Kidney (tissue), 22 donors: ENCODE results near the gene ANKH. TPM values are rescaled to one million over a fixed set of nuclear protein-coding genes. Genes with fewer than 3 reads are reported as not detected.
"Not testable (repeated sequence)": the region's sequence is repeated elsewhere in the genome, so short reads cannot be mapped to it uniquely, and the experiment has no call there.

ENCODE experiments used
- DNase-seq, 5 donors: peaks; one replicate each; pipeline ENCODE4 v3.0.0-alpha.2; 2013 to 2020
- FAIRE-seq: peaks from 2 replicates; lab custom pipeline; 2012; peaks lifted over from hg19 to GRCh38; lab: Jason Lieb, UNC
- H3K27ac ChIP-seq, 2 donors: one replicate each; pipeline ENCODE4 v1.7.0; 2013; ENCODE audit warnings: low read depth in 2 of 2, low read length in 2 of 2, inconsistent platforms in 1 of 2
- H3K27me3 ChIP-seq: one replicate; pipeline ENCODE4 v1.7.1; 2013; ENCODE audit warnings: low read length, inconsistent platforms; ENCODE audit not compliant: control insufficient read depth, insufficient read depth
- H3K36me3 ChIP-seq, 3 donors: one replicate each; pipeline versions ENCODE4 v1.7.0 to v1.7.1; 2013; ENCODE audit warnings: low read length in 3 of 3, control low read depth in 1 of 3, inconsistent platforms in 1 of 3; ENCODE audit not compliant: insufficient read depth in 3 of 3, control insufficient read depth in 2 of 3
- H3K4me1 ChIP-seq, 3 donors: one replicate each; pipeline versions ENCODE4 v1.7.0 to v1.7.1; 2013; ENCODE audit warnings: low read length in 3 of 3, inconsistent platforms in 1 of 3, low read depth in 1 of 3; ENCODE audit not compliant: control insufficient read depth in 2 of 3, insufficient read depth in 2 of 3
- H3K4me3 ChIP-seq, 3 donors: one replicate each; pipeline versions ENCODE4 v1.7.0 to v1.8.1; 2013; ENCODE audit warnings: low read length in 3 of 3, control low read depth in 1 of 3, inconsistent platforms in 1 of 3
- H3K9ac ChIP-seq, 3 donors: one replicate each; pipeline versions ENCODE4 v1.7.0 to v1.7.1; 2013; ENCODE audit warnings: low read length in 3 of 3, control low read depth in 1 of 3, inconsistent platforms in 1 of 3
- H3K9me3 ChIP-seq, 3 donors: one replicate each; pipeline versions ENCODE4 v1.7.0 to v1.7.1; 2013; ENCODE audit warnings: low read length in 3 of 3, control low read depth in 1 of 3, inconsistent platforms in 1 of 3; ENCODE audit not compliant: control insufficient read depth in 2 of 3, insufficient read depth in 1 of 3
- CTCF ChIP-seq: IDR thresholded peaks from 3 replicates; pipeline ENCODE4 v1.5.1; 2012; ENCODE audit warnings: mild to moderate bottlenecking, moderate library complexity, borderline replicate concordance; ENCODE audit not compliant: insufficient read depth; ENCODE audit errors: extremely low read depth
- intact Hi-C: fragments of 100-400 bp; cut with DNase I; formaldehyde crosslinking; loops from one replicate; pipeline ENCODE4 v1.11.1; 2022
- long read RNA-seq, 10 donors: library from polyadenylated mRNA in 1 of 10; unstranded in 1 of 10; transcript quantifications; one replicate each; pipeline ENCODE4 v2.0.0 and lab custom pipeline, GENCODE V29; 2021 to 2026
- polyA plus RNA-seq: library from polyadenylated mRNA; stranded (reverse); fragments of 350-450 nt; fragmentation: Illumina TruSeq; extraction: RNeasy Lipid Tissue Mini Kit (QIAGEN cat#74804); gene quantifications from one replicate; pipeline ENCODE4 v1.2.3, GENCODE V29; 2014; ENCODE audit warnings: low read depth, low replicate concordance; ENCODE audit not compliant: insufficient read depth
- total RNA-seq: library from RNA; stranded (reverse); fragmentation: NEBNext Ultra II Directional; extraction: Animal tissue kit (Norgen Biotek cat#: 25700); gene quantifications from one replicate; pipeline ENCODE4 v1.2.1, GENCODE V29; 2021
- donor health status: control.
- donor health status: control.
- donor health status: control.
- donor health status: control.
- donor health status: control.
- donor health status: DM: yes; HTN: yes; CAD: no.
- donor health status: Normal renal cell carcinoma (clear cell type).

Gene ANKH
- total RNA-seq (44.6 TPM), polyA plus RNA-seq (19.0 TPM)
- long read RNA-seq, donor 1, partial matches to known transcripts: 0 of 1 reads
- long read RNA-seq, donor 1, other reads (novel, unspliced or antisense): 0 of 1 reads
- long read RNA-seq, donor 2: 0 reads
- long read RNA-seq, donor 3: 0 reads
- long read RNA-seq, donor 4: 0 reads
- long read RNA-seq, donor 5: 0 reads
- long read RNA-seq, donor 6: 0 reads
- long read RNA-seq, donor 7, full-length matches to known transcripts: 9 of 18 reads
- long read RNA-seq, donor 7, partial matches to known transcripts: 2 of 18 reads
- long read RNA-seq, donor 7, other reads (novel, unspliced or antisense): 7 of 18 reads
- long read RNA-seq, donor 8: 0 reads
- long read RNA-seq, donor 9: 0 reads
- long read RNA-seq, donor 10, full-length matches to known transcripts: 2 of 2 reads
- long read RNA-seq, donor 10, partial matches to known transcripts: 0 of 2 reads
- long read RNA-seq, donor 10, other reads (novel, unspliced or antisense): 0 of 2 reads

- Histone ChIP-seq H3K9me3 (no peaks in the 10 kb centered on the region), H3K4me1 (peaks cover 0 to 4% (median 0%) of the 10 kb centered on the region in 3 donors), H3K27ac (peak within 1 kb of the TSS; percentile 80 to 81), H3K36me3 (no peaks in the 10 kb centered on the region), H3K9ac (peak within 1 kb of the TSS in 2 of 3 donors; percentile 60), H3K27me3 (no peaks in the 10 kb centered on the region), H3K4me3 (peak within 1 kb of the TSS; percentile 4 to 84 (median 66))
- peak; percentile 41 for TF ChIP-seq CTCF
- DNase-seq: peak; percentile 77 to 92 (median 88)
- intact Hi-C loops: no loop called here
- no peak for FAIRE-seq
Observed at GRCh38 chr5:14871214-14872069, at the start of gene ANKH. TSS of gene ANKH (minus strand) at chr5:14871778. CDS start at chr5:14871447, 331 bp downstream.

- no peak overlapping the region for H3K9ac ChIP-seq
- no peak for TF ChIP-seq CTCF
- DNase-seq (no peak), FAIRE-seq (no peak)
- no peak overlapping the region for H3K4me3 ChIP-seq
- intact Hi-C loops: no loop called here
- H3K27me3 ChIP-seq: no peaks in the 10 kb centered on the region
- no peaks in the 10 kb centered on the region for H3K9me3 ChIP-seq
- H3K27ac ChIP-seq: no peak overlapping the region
- no peaks in the 10 kb centered on the region for H3K4me1 ChIP-seq
- H3K36me3 ChIP-seq: no peaks in the 10 kb centered on the region
Observed at GRCh38 chr5:14920121-14920520, 48.5 kb upstream of the ANKH start.

GRCh38 chr5:14919106-14919505 lies 47.5 kb upstream of the ANKH start:
- H3K27ac ChIP-seq, H3K4me3 ChIP-seq, H3K4me1 ChIP-seq, intact Hi-C loops, H3K27me3 ChIP-seq, FAIRE-seq, DNase-seq, H3K9me3 ChIP-seq, H3K9ac ChIP-seq, H3K36me3 ChIP-seq: not testable (repeated sequence)
